HPDE6-E6E7 (cell line): ENCODE results near the gene UBXN2A.
"Not testable (repeated sequence)": the region's sequence is repeated elsewhere in the genome, so short reads cannot be mapped to it uniquely, and the experiment has no call there.

Source experiments
- DNase-seq: peaks from one replicate; pipeline ENCODE4 v3.0.0; 2011; ENCODE audit warnings: missing footprints; ENCODE audit errors: extremely low spot score

The UBXN2A gene

DNA sequence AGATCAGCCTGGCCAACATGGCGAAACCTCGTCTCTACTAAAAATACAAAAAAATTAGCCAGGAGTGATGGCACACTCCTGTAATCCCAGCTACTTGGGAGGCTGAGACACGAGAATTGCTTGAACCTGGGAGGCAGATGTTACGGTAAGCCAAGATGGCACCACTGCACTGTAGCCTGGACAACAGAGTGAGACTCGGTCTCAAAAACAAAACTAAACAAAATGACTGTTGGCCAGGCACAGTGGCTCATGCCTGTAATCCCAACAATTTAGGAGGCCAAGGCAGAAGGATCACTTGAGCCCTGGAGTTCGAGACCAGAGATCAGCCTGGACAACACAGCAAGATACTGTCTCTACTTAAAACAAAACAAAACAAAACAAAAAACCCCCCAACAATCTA lies 102.9 kb downstream of the UBXN2A start:
- not testable (repeated sequence) for DNase-seq

- no peak for DNase-seq
These were observed 105.5 kb downstream of the UBXN2A start for GRCh38 chr2:24045511-24046508.

DNA sequence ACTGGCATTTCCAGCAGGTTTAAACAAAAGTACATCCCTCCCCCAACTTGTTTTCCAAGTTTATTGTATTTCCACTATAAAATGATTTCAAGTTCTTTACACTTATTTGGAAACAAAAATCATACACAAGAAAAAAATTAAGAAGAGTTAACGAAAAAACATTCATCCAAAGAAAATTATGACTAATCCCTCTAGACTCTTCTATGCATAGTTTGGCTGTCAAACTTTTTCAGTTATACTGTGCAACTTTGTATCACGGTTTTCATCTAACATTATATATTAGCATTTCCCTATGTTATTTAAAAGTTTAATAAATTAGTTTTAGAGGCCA lies 106.3 kb downstream of the UBXN2A start:
- DNase-seq = no peak

GRCh38 chr2:24046930-24047702 lies 106.9 kb downstream of the UBXN2A start, which contains the start of gene WDCP:
Gene WDCP, minus strand, starts transcription at chr2:24047391. Its CDS starts 7,897 bp downstream, at chr2:24039494.
- peak; percentile 94 for DNase-seq

- no peak for DNase-seq
These were observed 107.4 kb downstream of the UBXN2A start for GRCh38 chr2:24047703-24048033.

GRCh38 chr2:24048769-24049484 lies 108.7 kb downstream of the UBXN2A start:
- DNase-seq = no peak

GRCh38 chr2:24049485-24050021 lies 109.3 kb downstream of the UBXN2A start, which contains the start of gene FKBP1B:
Gene FKBP1B, plus strand, starts transcription at chr2:24049741. Its CDS starts 109 bp downstream, at chr2:24049850.
- DNase-seq = peak; percentile 26

- DNase-seq = no peak
These were observed 110.0 kb downstream of the UBXN2A start for GRCh38 chr2:24050041-24050979.

- DNase-seq = no peak
These were observed 111.6 kb downstream of the UBXN2A start for GRCh38 chr2:24051833-24052232.

- no peak for DNase-seq
These were observed 112.7 kb downstream of the UBXN2A start for GRCh38 chr2:24052951-24053350.
